K562 treated with DMSO at 1 percent for 48 hours (cell line): Measurements from ENCODE around the gene SIAH1. TPM values are rescaled to one million over a fixed set of nuclear protein-coding genes. Genes with fewer than 3 reads are reported as not detected.

Source experiments
- total RNA-seq: library from RNA; unstranded; fragments of 300-600 nt; gene quantifications from 2 replicates; pipeline ENCODE4 v1.2.3, GENCODE V29; 2022; ENCODE audit warnings: low replicate concordance; ENCODE audit errors: extremely low read depth

Gene SIAH1, protein sequence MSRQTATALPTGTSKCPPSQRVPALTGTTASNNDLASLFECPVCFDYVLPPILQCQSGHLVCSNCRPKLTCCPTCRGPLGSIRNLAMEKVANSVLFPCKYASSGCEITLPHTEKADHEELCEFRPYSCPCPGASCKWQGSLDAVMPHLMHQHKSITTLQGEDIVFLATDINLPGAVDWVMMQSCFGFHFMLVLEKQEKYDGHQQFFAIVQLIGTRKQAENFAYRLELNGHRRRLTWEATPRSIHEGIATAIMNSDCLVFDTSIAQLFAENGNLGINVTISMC
- not detected in 2 replicates for total RNA-seq

GRCh38 chr16:48385253-48386150 is at the start of gene SIAH1:
TSS of gene SIAH1 (minus strand) at chr16:48385413. CDS start at chr16:48362428, 22,985 bp downstream.

Other genes starting within 250 kb of the SIAH1 start
- gene ABCC12, start 229.4 kb downstream of the SIAH1 start, total RNA-seq: not detected in 2 replicates
- gene LONP2, start 141.1 kb downstream of the SIAH1 start, total RNA-seq: not detected in 2 replicates
- gene ABCC11, start 137.9 kb downstream of the SIAH1 start, total RNA-seq: not detected in 2 replicates
- gene N4BP1, start 224.8 kb upstream of the SIAH1 start, total RNA-seq: not detected in 2 replicates